ENCODE data around the gene MVB12A.

Gene MVB12A

DNA sequence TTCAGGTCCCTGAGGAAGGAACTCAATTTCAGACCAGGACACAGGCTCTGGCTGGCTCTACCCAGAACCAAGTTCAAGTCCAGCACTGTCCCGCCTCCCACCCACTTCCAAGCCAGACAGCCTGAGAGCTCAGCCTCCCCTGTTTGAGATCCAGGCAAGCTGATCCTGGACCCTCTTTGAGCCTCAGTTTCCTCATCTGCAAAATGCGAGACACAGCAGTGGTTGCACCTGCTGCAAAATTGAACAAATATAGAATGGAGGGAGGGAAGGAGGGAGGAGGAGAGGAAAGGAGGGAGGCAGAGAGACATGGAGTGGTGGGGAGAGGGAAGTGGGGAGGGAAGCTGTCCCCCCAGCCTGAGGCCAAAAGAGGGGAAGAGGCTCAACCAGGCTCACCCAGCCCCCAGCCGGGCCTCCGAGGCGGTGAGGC lies 27.9 kb downstream of the MVB12A start:
- DNase-seq = no peak

DNA sequence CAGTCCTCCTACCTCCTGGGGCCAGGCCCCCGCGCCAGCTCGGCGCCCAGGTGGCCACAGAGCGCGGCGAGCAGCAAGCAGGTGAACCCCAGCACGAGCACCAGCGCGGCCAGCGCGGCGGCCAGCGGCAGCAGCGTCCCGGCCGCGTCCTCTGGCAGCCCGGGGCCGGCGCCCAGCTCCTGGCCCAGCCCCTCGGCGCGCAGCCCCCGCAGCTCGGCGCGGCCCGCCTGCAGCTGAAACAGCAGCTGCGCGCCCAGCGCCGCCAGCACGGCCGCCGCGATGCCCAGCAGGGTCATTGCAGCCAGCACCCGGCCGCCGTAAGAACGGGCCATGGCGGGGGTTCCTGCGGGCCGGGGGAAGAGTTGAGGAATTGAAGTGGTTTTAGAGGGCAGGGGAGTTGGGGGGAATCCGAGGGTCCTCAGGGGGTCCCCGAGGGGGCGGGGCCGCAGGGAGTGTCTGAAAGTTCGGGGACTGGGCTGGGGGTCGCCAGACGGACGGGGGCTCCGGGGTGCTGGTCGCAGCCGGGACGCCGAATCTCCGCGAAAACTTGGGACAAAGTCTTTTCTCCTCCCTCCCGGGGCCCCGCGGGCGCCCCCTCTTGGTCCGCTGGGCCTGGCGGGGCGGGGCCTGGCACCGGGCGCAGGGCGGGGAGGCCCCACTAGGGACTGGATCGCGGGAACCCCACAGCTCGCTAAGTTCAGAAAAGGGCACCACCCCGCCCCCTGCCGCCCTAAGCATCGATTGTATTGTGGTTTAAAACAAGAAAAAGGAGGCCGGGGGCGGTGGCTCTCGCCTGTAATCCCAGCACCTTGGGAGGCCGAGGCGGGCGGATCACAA lies 28.5 kb downstream of the MVB12A start, which contains the start of gene TMEM221:
TMEM221 (minus strand) TSS at position 538 of the 837 bp plus-strand sequence; CDS start at position 332, 206 bp downstream.
- no peak for DNase-seq

GRCh38 chr19:17450264-17451075 lies 30.6 kb downstream of the MVB12A start:
- no peak for DNase-seq

DNA sequence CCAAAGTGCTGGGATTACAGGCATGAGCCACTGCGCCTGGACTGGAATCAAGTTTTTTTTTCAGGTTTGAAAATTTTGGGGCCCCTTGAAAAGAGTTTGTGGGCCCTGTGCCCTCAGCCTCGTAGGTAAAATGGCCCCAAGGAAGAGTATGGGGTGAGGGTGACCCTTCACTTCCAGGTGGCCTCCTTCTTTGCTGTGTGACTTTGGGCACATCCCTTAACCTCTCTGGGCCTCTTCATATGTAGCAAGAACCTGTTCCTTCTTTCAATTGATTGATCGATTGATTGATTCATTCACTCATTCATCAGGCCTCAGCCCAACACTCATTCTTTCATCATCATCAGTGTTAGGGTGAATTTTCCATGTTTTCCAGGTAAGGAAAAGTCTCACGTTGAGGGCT lies 32.0 kb downstream of the MVB12A start:
- no peak for DNase-seq

- no peak for DNase-seq
Observed at GRCh38 chr19:17454576-17455071, 34.8 kb downstream of the MVB12A start.

DNA sequence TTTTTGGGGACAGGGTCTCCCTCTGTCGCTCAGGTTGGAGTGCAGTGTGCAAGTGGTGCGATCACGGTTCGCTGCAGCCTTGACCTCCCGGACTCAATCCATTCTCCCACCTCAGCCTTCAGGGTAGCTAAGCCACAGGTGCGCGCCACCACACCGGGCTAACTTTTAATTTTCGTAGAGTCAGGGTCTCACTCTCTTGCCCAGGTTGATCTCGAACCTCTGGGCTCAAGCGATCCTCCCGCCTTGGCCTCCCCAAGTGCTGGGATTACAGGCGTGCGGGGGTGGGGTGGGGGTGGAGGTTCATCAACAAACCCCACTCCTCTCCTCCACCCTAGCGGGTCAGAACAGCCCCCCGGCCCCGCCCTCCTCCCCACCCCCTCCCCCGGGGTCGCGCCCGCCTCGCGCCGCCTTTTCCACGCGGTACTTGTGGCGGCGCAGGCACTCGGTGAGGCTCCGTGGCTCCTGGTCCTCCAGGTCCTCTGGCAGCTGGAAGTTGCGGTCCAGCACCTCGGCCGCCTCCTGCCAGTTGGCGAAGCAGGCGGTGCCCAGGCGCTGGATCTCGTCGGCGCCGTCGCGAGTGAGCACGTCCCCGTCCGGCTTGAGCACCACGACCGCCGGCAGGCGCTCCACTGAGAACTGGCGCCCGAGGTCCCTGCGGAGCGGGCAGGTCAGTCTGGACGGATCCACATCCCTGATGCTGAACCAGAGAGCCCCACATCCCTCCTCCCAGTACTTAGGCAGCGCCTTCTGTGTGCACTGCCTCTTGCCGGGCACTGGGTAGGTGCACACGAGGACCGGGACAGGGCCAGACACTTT lies 35.7 kb downstream of the MVB12A start:
- DNase-seq = no peak

DNA sequence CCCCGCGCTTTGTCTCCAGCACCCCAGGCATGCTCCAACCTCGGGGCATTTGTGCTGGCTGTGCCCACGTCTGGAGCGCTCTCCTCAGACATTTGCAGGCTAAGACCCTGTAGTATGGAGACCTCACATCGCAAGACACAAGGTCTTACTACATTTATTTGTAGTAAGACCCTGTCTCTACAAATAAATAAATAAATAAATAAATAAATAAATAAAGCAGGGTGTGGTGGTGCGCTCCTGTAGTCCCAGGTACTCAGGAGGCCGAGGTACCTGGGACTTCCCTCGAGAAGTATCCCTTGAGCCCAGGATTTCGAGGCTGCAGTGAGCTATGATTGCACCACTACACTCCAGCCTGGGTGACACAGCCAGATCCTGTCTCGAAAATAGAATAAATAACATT lies 36.3 kb downstream of the MVB12A start:
- DNase-seq = no peak

DNA sequence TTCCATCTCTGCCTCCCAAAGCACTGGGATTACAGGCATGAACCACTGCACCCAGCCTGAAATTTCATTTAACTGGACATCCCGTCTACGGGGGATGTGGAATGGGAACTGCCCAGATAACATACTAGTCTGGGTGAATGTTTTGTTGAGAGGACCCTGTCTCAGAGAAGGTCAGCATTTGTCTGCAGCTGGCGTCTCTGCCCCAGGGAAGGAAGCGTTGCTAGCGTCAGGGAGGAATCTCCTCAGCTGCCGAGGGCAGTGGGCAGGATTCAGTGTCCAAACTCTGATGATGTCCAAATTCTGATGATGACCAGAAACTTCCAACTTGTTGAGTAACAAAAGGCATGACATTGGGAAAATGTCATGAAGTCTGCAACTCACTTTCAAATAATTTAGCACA lies 37.8 kb downstream of the MVB12A start:
- DNase-seq = no peak

- DNase-seq = no peak
Observed at GRCh38 chr19:17458970-17459369, 39.1 kb downstream of the MVB12A start.

DNA sequence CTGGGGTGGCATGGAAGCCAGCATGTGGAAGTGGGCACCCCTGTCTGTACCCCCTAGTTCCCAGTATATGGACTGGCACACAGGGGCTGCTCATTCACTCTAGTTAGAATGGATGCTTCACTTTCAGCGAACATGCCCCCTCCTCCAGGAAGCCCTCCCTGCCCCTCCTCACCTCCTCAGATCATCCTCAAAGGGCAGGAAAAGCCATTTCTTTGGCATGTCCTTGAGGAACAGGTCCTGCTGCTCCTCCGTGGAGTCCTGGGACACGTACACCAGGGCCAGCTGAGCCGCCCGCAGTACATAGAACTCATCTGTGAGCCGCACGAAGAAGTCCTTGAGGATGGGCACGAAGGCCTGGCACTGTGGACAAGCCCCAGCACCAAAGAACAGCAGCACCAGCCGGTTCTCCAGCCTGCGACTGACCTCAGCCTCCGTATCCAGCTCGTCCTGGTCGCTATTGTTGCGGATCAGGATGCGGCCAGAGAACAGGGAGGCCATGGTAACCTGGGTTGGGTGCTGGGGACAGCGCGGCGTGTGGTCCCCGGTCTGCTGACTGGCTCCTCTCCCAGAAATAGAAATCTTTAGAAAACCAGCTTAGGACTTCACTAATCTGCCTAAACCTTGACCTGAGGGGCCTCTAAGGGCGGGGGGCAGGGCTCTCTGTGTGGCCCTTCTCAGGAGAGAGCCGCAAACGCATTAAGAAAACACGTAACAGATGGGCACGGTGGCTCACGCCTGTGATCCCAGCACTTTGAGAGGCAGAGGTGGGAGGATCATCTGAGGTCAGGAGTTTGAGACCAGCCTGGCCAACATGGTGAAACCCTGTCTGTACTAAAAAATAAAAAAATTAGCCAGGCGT lies 40.8 kb downstream of the MVB12A start, which contains the start of gene NXNL1:
NXNL1 (minus strand) TSS at position 555 of the 859 bp plus-strand sequence; CDS start at position 498, 57 bp downstream.
- no peak for DNase-seq

DNA sequence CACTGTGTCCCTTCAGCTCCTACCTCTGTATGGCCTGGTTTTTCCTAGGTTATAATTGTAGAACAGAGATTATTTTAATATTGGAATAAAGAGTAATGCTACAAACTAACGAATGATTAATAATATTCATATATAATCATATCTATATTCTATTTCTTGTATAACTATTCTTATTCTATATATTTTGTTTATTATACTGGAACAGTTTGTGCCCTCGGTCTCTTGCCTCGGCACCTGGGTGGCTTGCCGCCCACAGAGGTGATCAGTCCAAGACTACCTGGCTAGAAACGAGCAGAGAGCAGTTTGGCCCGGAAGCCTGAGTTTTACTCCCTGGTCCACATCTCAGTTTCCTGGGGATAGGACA lies 46.6 kb downstream of the MVB12A start:
- DNase-seq = no peak

- DNase-seq = no peak
Observed at GRCh38 chr19:17467471-17468301, 47.8 kb downstream of the MVB12A start.

DNA sequence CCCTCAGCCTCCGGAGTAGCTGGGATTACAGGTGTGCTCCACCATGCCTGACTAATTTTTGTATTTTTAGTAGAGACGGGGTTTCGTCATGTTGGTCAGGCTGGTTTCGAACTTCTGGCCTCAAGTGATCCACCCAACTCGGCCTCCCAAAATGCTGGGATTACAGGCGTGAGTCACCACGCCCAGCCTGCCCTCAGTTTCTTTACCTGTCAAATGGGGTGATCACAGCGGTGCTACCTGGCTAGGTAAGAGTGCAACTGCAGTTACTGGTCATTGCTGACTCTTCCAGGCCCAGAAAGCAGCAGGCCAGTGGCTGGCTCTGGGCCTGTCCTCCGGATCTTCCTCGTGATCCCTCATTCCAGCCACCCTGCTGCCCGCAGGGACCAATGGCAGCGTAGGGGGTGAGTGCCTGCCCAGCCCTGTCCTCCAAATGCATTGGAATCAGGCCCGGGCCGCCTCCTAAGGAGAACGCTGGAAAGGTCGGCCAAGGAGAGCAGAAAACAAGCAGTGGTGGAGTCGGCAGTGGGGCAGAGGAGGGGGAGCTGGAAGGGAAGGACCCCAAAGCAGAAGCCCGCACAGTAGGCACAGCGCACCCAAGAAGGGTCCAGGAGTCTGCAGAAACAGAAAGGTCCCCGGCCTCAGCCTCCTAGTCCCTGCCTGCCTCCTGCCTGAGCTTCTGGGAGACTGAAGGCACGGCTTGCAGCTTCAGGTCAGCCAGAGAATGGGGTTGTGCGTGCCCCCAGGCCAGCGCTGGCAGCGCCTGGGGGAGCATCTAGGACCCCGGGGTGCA lies 48.6 kb downstream of the MVB12A start:
- no peak for DNase-seq

- DNase-seq = no peak
Observed at GRCh38 chr19:17469092-17469480, 49.2 kb downstream of the MVB12A start.

DNA sequence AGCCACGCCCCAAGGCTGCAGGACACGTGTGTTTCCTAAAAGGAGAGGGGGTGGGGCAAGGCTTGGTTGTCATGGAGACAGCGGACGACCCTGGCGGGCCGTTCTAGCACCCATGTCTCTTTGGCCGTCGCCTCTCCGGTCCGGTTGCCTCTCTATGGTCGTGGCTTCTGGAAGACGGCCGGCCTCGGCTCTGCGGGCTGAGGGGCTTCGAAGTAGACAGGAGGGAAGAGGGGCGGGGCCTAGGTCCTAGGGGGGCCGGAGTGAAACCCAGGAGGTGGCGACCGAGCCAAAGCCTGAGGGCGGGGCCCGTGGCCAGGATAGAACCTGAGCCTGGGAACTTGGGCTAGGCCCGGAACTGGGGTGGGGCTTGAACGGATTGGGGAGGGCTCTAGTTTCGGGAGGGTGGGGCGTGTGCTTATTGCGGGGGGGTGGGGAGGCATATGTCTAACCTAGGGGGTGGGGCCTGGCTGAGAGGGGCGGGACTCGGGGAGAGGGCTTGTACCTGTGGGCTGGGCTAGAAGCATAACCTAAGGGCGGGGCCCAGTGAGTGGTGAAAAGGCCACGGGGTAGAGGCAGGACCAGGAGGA lies 49.7 kb downstream of the MVB12A start:
- peak; percentile 91 for DNase-seq

DNA sequence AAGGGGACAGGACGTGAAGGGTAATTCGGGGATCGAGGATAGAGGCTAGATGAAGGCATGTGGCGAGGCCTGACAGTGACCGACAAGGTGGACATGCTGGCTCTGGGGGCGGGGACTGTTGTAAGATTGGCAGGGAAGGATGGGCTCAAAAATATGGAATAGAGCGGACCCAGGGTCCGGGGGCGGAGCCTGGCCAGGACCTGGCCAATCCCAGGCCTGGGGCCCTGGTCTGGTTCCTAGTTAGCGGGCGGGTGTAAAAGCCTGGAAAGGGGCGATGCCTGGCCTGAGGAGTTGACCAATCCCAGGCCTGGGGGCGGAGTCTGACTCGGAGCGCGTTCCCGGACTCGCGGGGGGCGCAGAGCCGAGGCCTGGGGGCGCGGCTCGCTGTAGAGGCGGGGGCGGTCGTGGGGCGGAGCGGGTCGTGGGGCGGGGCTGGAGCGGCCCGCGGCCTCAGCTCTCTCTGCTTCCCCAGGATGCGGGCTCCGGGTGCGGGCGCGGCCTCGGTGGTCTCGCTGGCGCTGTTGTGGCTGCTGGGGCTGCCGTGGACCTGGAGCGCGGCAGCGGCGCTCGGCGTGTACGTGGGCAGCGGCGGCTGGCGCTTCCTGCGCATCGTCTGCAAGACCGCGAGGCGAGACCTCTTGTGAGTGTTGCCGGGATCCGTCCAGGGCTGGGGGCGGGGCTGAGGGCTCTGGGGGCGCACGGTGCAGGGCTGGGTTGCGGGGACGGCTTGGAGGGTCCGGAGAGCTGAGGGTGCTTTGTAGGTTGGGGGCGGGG lies 50.4 kb downstream of the MVB12A start, which contains the start of gene SLC27A1:
SLC27A1 (plus strand) TSS at position 457 of the 774 bp plus-strand sequence; CDS start at position 474, 17 bp downstream.
- peak; percentile 97 for DNase-seq

DNA sequence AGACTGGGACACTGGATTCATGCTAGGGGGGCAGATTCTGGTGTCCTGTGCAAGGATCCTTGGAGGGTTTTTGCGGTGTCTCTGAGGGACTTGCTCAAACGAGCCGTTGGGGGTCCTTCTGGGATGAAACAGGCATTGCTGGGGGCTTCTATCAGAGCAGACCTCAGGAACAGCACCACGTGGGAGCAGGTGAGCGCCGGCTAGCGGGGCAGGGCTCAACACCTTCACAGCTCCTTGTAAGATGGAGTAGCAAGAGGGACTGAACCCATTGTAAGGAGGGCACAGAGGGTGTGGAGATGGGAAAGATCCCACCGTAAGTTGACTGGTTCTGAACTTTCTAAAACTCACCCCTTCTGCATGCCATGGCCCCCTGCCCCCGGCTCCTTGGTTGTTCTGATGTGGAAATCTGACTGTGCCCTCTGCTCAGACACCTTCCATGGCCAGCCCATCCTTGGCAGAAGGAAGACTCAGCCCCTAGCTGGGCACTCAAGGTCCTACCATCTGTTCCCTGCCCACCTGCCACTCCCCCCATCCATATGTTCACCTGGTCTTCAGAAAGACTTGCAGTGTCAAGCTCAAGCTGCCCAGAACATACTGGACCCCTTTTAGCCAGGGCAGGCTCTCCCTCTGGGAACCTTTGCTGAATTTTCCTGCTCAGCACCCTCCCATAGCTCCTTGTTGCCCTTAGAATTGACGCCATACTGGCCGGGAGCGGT lies 51.7 kb downstream of the MVB12A start:
- no peak for DNase-seq

DNA sequence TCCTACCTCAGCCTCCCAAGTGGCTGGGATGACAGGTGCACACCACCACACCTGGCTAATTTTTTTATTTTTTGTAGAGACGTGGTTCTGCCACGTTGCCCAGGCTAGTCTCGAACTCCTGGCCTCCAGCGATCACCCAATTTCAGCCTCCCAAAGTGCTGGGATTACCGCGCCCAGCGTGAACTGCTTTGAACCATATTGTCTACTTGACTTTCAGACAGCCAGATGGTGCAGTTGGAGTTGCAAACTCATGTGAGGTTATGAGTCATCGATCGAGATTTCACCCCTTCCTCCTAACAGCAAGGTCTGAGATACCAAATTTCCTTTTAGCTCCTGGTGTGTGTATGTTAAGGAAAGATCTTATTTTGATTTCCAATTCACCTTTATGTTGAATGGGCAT lies 53.2 kb downstream of the MVB12A start:
- DNase-seq = no peak
